GM23338 (cell line): ENCODE data around the gene EHMT2. TPM values are rescaled to one million over a fixed set of nuclear protein-coding genes. Genes with fewer than 3 reads are reported as not detected.

Source experiments
- ATAC-seq: fragments of 200-7000 bp; cut with Tn5 transposase; 3 replicates; pipeline ENCODE4 v1.9.1; 2020
- DNase-seq: peaks from one replicate; pipeline ENCODE4 v3.0.0-alpha.2; 2015; ENCODE audit warnings: low spot score
- H2AFZ ChIP-seq: fragments of 200-600 bp; sonication (generic); 2 replicates; pipeline ENCODE4 v1.8.0; 2016; ENCODE audit warnings: antibody characterized with exemption, mild to moderate bottlenecking, moderate library complexity
- H3F3A ChIP-seq: fragments of 200-600 bp; sonication (generic); replicated peaks from 2 replicates; pipeline ENCODE4 v1.8.0; 2017; ENCODE audit warnings: antibody characterized with exemption, mixed run types, low read depth
- H3K27ac ChIP-seq: fragments of 200-600 bp; sonication (generic); 2 replicates; pipeline ENCODE4 v1.6.1; 2016; ENCODE audit warnings: low read depth
- H3K27me3 ChIP-seq: fragments of 200-600 bp; sonication (generic); 2 replicates; pipeline ENCODE4 v1.8.0; 2016; ENCODE audit warnings: mild to moderate bottlenecking, mixed run types, moderate library complexity; ENCODE audit not compliant: insufficient read depth
- H3K36me3 ChIP-seq: fragments of 200-600 bp; sonication (generic); 2 replicates; pipeline ENCODE4 v1.8.0; 2016; ENCODE audit warnings: mild to moderate bottlenecking; ENCODE audit not compliant: insufficient read depth
- H3K4me1 ChIP-seq: fragments of 200-600 bp; sonication (generic); 2 replicates; pipeline ENCODE4 v1.8.0; 2016; ENCODE audit warnings: mild to moderate bottlenecking, moderate library complexity; ENCODE audit not compliant: insufficient read depth
- H3K4me2 ChIP-seq: fragments of 200-600 bp; sonication (generic); 2 replicates; pipeline ENCODE4 v1.7.1; 2017; ENCODE audit warnings: mixed run types
- H3K4me3 ChIP-seq: fragments of 200-600 bp; sonication (generic); 2 replicates; pipeline ENCODE4 v1.6.1; 2016; ENCODE audit warnings: mixed run types
- H3K79me2 ChIP-seq: fragments of 200-600 bp; sonication (generic); replicated peaks from 2 replicates; pipeline ENCODE4 v1.8.0; 2017; ENCODE audit warnings: mild to moderate bottlenecking; ENCODE audit not compliant: insufficient read depth
- H3K9me2 ChIP-seq: fragments of 200-600 bp; sonication (generic); 2 replicates; pipeline ENCODE4 v1.8.0; 2017; ENCODE audit not compliant: insufficient read depth
- H4K20me1 ChIP-seq: fragments of 200-600 bp; sonication (generic); replicated peaks from 2 replicates; pipeline ENCODE4 v1.8.0; 2017; ENCODE audit warnings: mild to moderate bottlenecking; ENCODE audit not compliant: insufficient read depth
- H3K27ac Mint-ChIP-seq: 2 replicates; pipeline ENCODE4 v1.8.0; 2020; ENCODE audit warnings: inconsistent platforms, mild to moderate bottlenecking, moderate library complexity, mixed read lengths
- H3K27me3 Mint-ChIP-seq: 3 replicates; pipeline ENCODE4 v1.8.0; 2022; ENCODE audit warnings: low read depth, mild to moderate bottlenecking, moderate library complexity, mixed read lengths, inconsistent platforms; ENCODE audit not compliant: insufficient read depth, poor library complexity
- H3K36me3 Mint-ChIP-seq: 3 replicates; pipeline ENCODE4 v1.8.0; 2021; ENCODE audit warnings: low read depth, mild to moderate bottlenecking, inconsistent platforms, moderate library complexity, mixed read lengths
- H3K4me1 Mint-ChIP-seq: 3 replicates; pipeline ENCODE4 v1.8.0; 2020; ENCODE audit warnings: mild to moderate bottlenecking, inconsistent platforms, mixed read lengths
- H3K4me3 Mint-ChIP-seq: 3 replicates; pipeline ENCODE4 v1.8.0; 2021; ENCODE audit warnings: moderate library complexity, mild to moderate bottlenecking, inconsistent platforms, mixed read lengths
- H3K9me3 Mint-ChIP-seq: 3 replicates; pipeline ENCODE4 v1.8.0; 2020; ENCODE audit warnings: moderate library complexity, mild to moderate bottlenecking, inconsistent platforms, mixed read lengths
- CREB1 ChIP-seq: fragments of 250-450 bp; sonication (Bioruptor Pico); IDR thresholded peaks from 2 replicates; pipeline ENCODE4 v1.5.0; 2020; ENCODE audit warnings: low read depth, mild to moderate bottlenecking, moderate library complexity
- CTCF ChIP-seq, 2 experiments: fragments of 200-600 bp in 1 of 2; sonication (generic) in 1 of 2; conservative IDR thresholded peaks; 2 replicates each; pipeline versions ENCODE4 v1.5.1 to v1.6.1; 2016 to 2017; ENCODE audit warnings: antibody characterized with exemption in 2 of 2, low read depth in 2 of 2, mild to moderate bottlenecking in 2 of 2, moderate library complexity in 1 of 2
- ETS1 ChIP-seq: IDR thresholded peaks from 2 replicates; pipeline ENCODE4 v1.6.1; 2016; ENCODE audit warnings: antibody characterized with exemption
- EZH2 ChIP-seq: fragments of 200-600 bp; sonication (generic); IDR thresholded peaks from one replicate; pipeline ENCODE4 v1.8.0; 2017; ENCODE audit warnings: antibody characterized with exemption, mild to moderate bottlenecking, low read depth; ENCODE audit not compliant: unreplicated experiment
- JUNB ChIP-seq: IDR thresholded peaks from one replicate; pipeline ENCODE4 v1.6.1; 2016; ENCODE audit warnings: antibody characterized with exemption; ENCODE audit not compliant: unreplicated experiment
- NANOG ChIP-seq: IDR thresholded peaks from 2 replicates; pipeline ENCODE4 v1.6.1; 2016; ENCODE audit warnings: antibody characterized with exemption, borderline replicate concordance
- REST ChIP-seq: IDR thresholded peaks from one replicate; pipeline ENCODE4 v1.6.1; 2018; ENCODE audit warnings: antibody characterized with exemption; ENCODE audit not compliant: unreplicated experiment
- ZNF114 ChIP-seq: fragments of 250-450 bp; sonication (Bioruptor Pico); IDR thresholded peaks from 2 replicates; pipeline ENCODE4 v1.5.0; 2020; ENCODE audit warnings: mild to moderate bottlenecking, moderate library complexity
- ZNF331 ChIP-seq: fragments of 250-450 bp; sonication (Bioruptor Pico); IDR thresholded peaks from 2 replicates; pipeline ENCODE4 v1.5.0; 2020; ENCODE audit warnings: low read depth, mild to moderate bottlenecking, moderate library complexity
- polyA plus RNA-seq: library from polyadenylated mRNA; unstranded; fragments of >200 nt; fragmentation: Nextera tagmentation; extraction: Ambion mirVana; gene quantifications from 2 replicates; pipeline ENCODE4 v1.2.1, GENCODE V29; 2016
- total RNA-seq: library from RNA; depleted of rRNA; stranded (reverse); fragments of >200 nt; shearing (Covaris generic); gene quantifications from 2 replicates; pipeline ENCODE4 v1.2.3, GENCODE V29; 2014

The EHMT2 gene
- total and polyA plus RNA-seq, 2 experiments from 2014 or later: 113 to 193 TPM

- DNase-seq: no peak
- no peaks in the 10 kb centered on the region for H3K9me2 ChIP-seq
- H3K4me3 ChIP-seq: no peak overlapping the region
- no peaks in the 10 kb centered on the region for H3K36me3 ChIP-seq
- no peaks in the 10 kb centered on the region for H4K20me1 ChIP-seq
- no peak overlapping the region for H2AFZ ChIP-seq
- H3K27ac ChIP-seq: no peak overlapping the region
- no peaks in the 10 kb centered on the region for H3F3A ChIP-seq
- Mint-ChIP-seq H3K4me1 (no peaks in the 10 kb centered on the region; the same call in 2 of the 3 replicates), H3K27me3 (peaks cover 6% of the 10 kb centered on the region), H3K9me3 (no peaks in the 10 kb centered on the region), H3K4me3 (no peak overlapping the region), H3K27ac (no peak overlapping the region), H3K36me3 (no peaks in the 10 kb centered on the region)
- H3K27me3 ChIP-seq: no peaks in the 10 kb centered on the region
- TF ChIP-seq JUNB: no peak
- TF ChIP-seq EZH2: no peak
- TF ChIP-seq CTCF (conservative IDR thresholded peaks at IDR 0.05; ENCODE audit: low read depth in 2 of 2): no peak
- no peak for TF ChIP-seq ZNF114 (CRISPR knock-in tag)
- TF ChIP-seq NANOG: no peak
- TF ChIP-seq ETS1: no peak
- TF ChIP-seq CREB1 (CRISPR knock-in tag): no peak
- TF ChIP-seq ZNF331: no peak
- TF ChIP-seq REST: no peak
- no peak for ATAC-seq
- no peaks in the 10 kb centered on the region for H3K4me1 ChIP-seq
- H3K79me2 ChIP-seq: no peaks in the 10 kb centered on the region
- H3K4me2 ChIP-seq: no peak overlapping the region
These were observed 20.7 kb upstream of the EHMT2 start for GRCh38 chr6:31918069-31918720.
